Osteocyte (in vitro differentiated cells): Measurements from ENCODE around the gene ABHD1. TPM values are rescaled to one million over a fixed set of nuclear protein-coding genes. Genes with fewer than 3 reads are reported as not detected.
A peak's percentile ranks its signal among the peaks of the same experiment; 100 is the strongest.
"Not testable (repeated sequence)": the region's sequence is repeated elsewhere in the genome, so short reads cannot be mapped to it uniquely, and the experiment has no call there.

Experiments
- DNase-seq: peaks from one replicate; pipeline ENCODE4 v3.0.0; 2021; ENCODE audit warnings: mixed read lengths; ENCODE audit not compliant: unreplicated experiment; ENCODE audit errors: extremely low spot score
- H3K27ac Mint-ChIP-seq: one replicate; pipeline ENCODE4 v1.8.0; 2021; ENCODE audit warnings: mild to moderate bottlenecking, mixed read lengths; ENCODE audit not compliant: unreplicated experiment
- H3K27me3 Mint-ChIP-seq: one replicate; pipeline ENCODE4 v1.8.0; 2021; ENCODE audit warnings: mixed read lengths; ENCODE audit not compliant: unreplicated experiment
- H3K36me3 Mint-ChIP-seq: one replicate; pipeline ENCODE4 v1.8.0; 2021; ENCODE audit warnings: mixed read lengths; ENCODE audit not compliant: unreplicated experiment
- H3K4me1 Mint-ChIP-seq: one replicate; pipeline ENCODE4 v1.8.0; 2021; ENCODE audit warnings: mixed read lengths; ENCODE audit not compliant: unreplicated experiment
- H3K4me3 Mint-ChIP-seq: one replicate; pipeline ENCODE4 v1.8.0; 2021; ENCODE audit warnings: mild to moderate bottlenecking, moderate library complexity, mixed read lengths; ENCODE audit not compliant: unreplicated experiment
- H3K9me3 Mint-ChIP-seq: one replicate; pipeline ENCODE4 v1.8.0; 2021; ENCODE audit warnings: mixed read lengths; ENCODE audit not compliant: unreplicated experiment
- total RNA-seq: library from RNA; stranded (reverse); gene quantifications from 2 replicates; pipeline ENCODE4 v1.2.1, GENCODE V29; 2021
- TF ChIP-seq, protein P1 (sequence below): fragments of 200-600 bp; sonication (generic); IDR thresholded peaks from 2 replicates; pipeline ENCODE4 v1.5.0; 2021; ENCODE audit warnings: antibody characterized with exemption, mild to moderate bottlenecking, moderate library complexity

Gene ABHD1
- total RNA-seq, 1 donor from 2014 or later, result 0.48 TPM

DNA sequence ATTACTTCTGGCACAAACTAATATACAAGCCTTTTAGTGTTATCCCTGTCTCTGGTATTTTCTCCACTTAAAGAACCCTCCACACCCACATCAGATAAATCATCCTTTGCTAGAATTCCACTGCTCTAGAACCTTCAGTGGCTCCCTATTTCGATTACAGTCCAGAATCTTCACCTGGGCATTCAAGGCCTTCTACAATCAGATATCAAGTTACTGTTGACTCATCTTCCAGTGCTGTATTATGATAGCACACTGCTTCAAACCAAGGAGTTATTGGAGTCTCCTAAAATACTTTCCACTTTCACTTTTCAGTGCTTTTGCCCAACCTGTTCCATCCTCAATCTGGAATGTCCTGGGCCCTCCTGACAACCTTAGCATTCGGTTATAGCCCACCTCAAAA lies 8.1 kb upstream of the ABHD1 start:
- TF ChIP-seq, protein P1, sequence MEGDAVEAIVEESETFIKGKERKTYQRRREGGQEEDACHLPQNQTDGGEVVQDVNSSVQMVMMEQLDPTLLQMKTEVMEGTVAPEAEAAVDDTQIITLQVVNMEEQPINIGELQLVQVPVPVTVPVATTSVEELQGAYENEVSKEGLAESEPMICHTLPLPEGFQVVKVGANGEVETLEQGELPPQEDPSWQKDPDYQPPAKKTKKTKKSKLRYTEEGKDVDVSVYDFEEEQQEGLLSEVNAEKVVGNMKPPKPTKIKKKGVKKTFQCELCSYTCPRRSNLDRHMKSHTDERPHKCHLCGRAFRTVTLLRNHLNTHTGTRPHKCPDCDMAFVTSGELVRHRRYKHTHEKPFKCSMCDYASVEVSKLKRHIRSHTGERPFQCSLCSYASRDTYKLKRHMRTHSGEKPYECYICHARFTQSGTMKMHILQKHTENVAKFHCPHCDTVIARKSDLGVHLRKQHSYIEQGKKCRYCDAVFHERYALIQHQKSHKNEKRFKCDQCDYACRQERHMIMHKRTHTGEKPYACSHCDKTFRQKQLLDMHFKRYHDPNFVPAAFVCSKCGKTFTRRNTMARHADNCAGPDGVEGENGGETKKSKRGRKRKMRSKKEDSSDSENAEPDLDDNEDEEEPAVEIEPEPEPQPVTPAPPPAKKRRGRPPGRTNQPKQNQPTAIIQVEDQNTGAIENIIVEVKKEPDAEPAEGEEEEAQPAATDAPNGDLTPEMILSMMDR, result no peak
- no peaks in the 10 kb centered on the region for H3K36me3 Mint-ChIP-seq
- H3K27me3 Mint-ChIP-seq, result peaks cover 46% of the 10 kb centered on the region
- DNase-seq, result no peak
- H3K27ac Mint-ChIP-seq, result no peak overlapping the region
- no peak overlapping the region for H3K4me3 Mint-ChIP-seq
- no peaks in the 10 kb centered on the region for H3K9me3 Mint-ChIP-seq
- peaks cover 8% of the 10 kb centered on the region for H3K4me1 Mint-ChIP-seq

DNA sequence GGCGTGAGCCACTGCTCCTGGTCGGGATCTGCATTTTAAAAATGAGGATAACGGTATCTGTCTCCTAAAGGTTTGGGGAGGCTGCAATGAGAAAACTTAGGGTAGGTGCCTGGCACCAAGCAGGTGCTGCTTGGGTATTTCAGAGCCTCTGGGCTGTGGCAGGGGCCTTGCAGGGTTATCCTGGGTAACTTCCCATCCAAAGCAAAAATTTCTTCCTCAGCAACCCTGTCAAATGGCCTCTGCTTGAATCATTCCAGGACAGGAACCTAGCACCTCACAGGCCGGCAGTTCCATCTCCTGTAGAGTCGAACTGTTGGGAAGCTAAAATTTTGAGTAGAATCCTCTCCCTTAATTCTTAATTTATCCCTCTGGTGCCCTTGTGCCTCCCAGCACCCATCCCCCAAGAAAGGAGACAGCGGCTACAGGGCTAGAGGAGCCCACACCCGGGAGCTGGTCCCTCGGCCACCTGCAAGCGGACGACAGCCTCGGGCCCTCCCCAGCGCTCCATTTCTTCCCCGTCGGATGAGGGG lies 5.6 kb upstream of the ABHD1 start:
- H3K4me1 Mint-ChIP-seq, result peaks cover 9% of the 10 kb centered on the region
- TF ChIP-seq, protein P1, result no peak
- peak overlapping the region; percentile 26 for H3K4me3 Mint-ChIP-seq
- H3K9me3 Mint-ChIP-seq, result no peaks in the 10 kb centered on the region
- H3K36me3 Mint-ChIP-seq, result no peaks in the 10 kb centered on the region
- no peak overlapping the region for H3K27ac Mint-ChIP-seq
- peaks cover 53% of the 10 kb centered on the region for H3K27me3 Mint-ChIP-seq
- no peak for DNase-seq

DNA sequence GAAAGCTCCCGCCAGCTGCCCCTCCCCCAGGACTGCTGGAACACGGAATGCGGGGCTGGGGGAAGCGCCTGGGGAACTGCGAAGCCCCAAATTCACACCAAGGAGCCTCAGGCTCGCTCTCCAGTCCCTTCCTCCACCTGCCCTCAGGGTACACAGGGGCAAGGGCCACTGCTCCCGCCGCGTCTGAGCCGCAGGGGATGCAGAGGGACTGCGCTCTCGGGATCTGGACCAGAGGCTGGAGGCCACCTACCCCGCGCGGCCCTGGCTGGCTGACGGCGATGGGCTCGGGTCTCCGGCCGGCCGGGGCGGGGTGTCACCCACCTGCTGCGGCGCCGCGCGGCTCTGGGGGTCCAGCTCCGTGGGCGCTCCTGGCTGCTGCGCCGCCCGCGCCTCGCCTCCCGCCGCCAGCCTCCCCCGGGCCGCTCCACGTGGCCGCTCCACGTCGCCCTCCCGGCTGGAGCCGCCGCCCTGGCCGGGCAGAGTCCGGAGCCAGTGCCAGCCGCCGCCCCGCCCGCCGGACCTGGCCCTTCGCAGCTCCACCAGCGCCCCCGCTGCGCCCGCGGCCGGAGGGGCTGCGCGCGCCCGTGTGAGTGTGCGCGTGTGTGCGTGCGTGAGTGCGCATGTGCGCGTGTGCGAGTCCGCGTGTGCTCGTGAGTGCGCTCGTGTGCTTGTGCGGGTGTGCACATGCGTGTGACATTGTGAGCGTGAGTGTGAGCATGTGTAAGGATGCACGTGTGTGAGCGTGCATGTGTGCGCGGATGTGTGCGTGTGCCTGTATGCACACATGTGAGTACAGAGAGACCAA lies 4.9 kb upstream of the ABHD1 start, which contains the start of gene CGREF1:
Gene CGREF1, minus strand, starts transcription at position 604 of the 805 bp plus-strand sequence. CDS start 14,762 bp downstream, outside the sequence.
- Mint-ChIP-seq H3K27me3 (peaks cover 57% of the 10 kb centered on the region), H3K27ac (no peak within 1 kb of the TSS), H3K36me3 (no peaks in the 10 kb centered on the region), H3K9me3 (no peaks in the 10 kb centered on the region), H3K4me1 (peaks cover 13% of the 10 kb centered on the region), H3K4me3 (peak within 1 kb of the TSS; percentile 52)
- TF ChIP-seq, protein P1, result no peak
- peak; percentile 84 for DNase-seq

- Mint-ChIP-seq H3K4me3 (peak overlapping the region; percentile 52), H3K27me3 (peaks cover 57% of the 10 kb centered on the region), H3K4me1 (peaks cover 13% of the 10 kb centered on the region)
- not testable (repeated sequence) for H3K36me3 Mint-ChIP-seq, H3K9me3 Mint-ChIP-seq, DNase-seq, H3K27ac Mint-ChIP-seq
Measured at GRCh38 chr2:27119330-27119670, 4.3 kb upstream of the ABHD1 start.

DNA sequence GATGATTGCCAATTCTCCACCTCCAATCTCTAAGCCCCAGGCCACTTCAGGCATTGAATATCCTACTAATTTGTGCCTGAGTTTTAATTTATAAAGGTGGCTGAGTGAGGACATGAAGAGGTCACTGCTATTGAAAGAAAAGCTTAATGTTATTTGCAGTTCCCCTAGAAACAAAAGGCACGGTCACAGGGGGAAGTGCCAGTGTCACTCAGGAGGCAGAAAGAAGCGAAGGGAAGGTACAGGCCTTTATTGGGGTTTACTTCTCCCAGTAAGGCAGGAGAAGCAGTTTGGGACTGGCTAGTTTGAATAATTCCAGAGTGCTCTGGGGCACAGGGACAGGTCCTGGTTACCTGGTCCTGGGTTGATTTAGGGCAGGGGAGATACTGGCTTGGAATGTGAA lies 1.7 kb upstream of the ABHD1 start:
- Mint-ChIP-seq H3K4me1 (peaks cover 13% of the 10 kb centered on the region), H3K4me3 (no peak overlapping the region), H3K27me3 (peaks cover 45% of the 10 kb centered on the region), H3K9me3 (no peaks in the 10 kb centered on the region), H3K27ac (no peak overlapping the region), H3K36me3 (no peaks in the 10 kb centered on the region)
- TF ChIP-seq, protein P1, result no peak
- DNase-seq, result no peak
